Measurements from ENCODE around the gene HAGHL.

The HAGHL gene

DNA sequence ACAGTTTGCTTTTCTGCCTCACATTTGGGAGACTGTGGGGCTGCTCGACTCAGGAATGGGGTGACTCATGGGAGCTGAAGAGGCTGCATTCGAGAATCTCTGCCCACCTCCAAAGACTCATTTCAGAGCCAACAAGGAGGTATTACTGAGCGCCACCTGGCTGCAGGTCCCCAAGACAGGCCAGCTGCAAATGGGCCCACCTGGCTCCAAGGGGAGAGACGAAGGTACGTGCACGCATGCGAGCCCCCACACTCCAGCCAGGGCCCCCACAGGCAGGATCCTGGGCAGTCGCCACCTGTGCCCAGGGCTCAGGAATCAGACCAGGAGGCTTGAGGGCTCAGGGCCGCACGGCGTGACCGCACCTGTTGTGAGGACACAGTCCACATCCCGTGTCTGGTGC is 6.0 kb downstream of the HAGHL start:
- H3K4me2 ChIP-seq (ENCODE audit: low read length), result no peak overlapping the region
- peaks cover 69% of the 10 kb centered on the region for H3K36me3 ChIP-seq (ENCODE audit: insufficient read depth, low read length)
- peaks cover 36% of the 10 kb centered on the region for H3K4me1 ChIP-seq (ENCODE audit: insufficient read depth, low read length, severe bottlenecking)
- H3K9me2 ChIP-seq (ENCODE audit: low read depth, low read length), result no peaks in the 10 kb centered on the region
- H3K27ac ChIP-seq (ENCODE audit: low read depth, low read length, poor library complexity, severe bottlenecking), result no peak overlapping the region
- H3K27me3 ChIP-seq (ENCODE audit: insufficient read depth, low read length), result no peaks in the 10 kb centered on the region
- no peak overlapping the region for H3K4me3 ChIP-seq (ENCODE audit: low read depth, low read length, poor library complexity, severe bottlenecking)
- H4K20me1 ChIP-seq (ENCODE audit: insufficient read depth, low read length), result no peaks in the 10 kb centered on the region
- TF ChIP-seq EZH2 (IDR thresholded peaks at IDR 0.05; ENCODE audit: borderline replicate concordance, low read length), result no peak
- TF ChIP-seq, protein P1, sequence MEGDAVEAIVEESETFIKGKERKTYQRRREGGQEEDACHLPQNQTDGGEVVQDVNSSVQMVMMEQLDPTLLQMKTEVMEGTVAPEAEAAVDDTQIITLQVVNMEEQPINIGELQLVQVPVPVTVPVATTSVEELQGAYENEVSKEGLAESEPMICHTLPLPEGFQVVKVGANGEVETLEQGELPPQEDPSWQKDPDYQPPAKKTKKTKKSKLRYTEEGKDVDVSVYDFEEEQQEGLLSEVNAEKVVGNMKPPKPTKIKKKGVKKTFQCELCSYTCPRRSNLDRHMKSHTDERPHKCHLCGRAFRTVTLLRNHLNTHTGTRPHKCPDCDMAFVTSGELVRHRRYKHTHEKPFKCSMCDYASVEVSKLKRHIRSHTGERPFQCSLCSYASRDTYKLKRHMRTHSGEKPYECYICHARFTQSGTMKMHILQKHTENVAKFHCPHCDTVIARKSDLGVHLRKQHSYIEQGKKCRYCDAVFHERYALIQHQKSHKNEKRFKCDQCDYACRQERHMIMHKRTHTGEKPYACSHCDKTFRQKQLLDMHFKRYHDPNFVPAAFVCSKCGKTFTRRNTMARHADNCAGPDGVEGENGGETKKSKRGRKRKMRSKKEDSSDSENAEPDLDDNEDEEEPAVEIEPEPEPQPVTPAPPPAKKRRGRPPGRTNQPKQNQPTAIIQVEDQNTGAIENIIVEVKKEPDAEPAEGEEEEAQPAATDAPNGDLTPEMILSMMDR (IDR thresholded peaks at IDR 0.05; ENCODE audit: low read length), result peak; percentile 37
- H3F3A ChIP-seq (ENCODE audit: insufficient read depth, low read length), result no peaks in the 10 kb centered on the region
- H3K9me3 ChIP-seq (ENCODE audit: low read length), result no peaks in the 10 kb centered on the region
- H2AFZ ChIP-seq (ENCODE audit: low read length), result no peak overlapping the region
- H3K79me2 ChIP-seq (ENCODE audit: insufficient read depth, low read length), result no peaks in the 10 kb centered on the region
- no peak overlapping the region for H3K9ac ChIP-seq (ENCODE audit: low read length)

GRCh38 chr16:733382-734207 is 6.7 kb downstream of the HAGHL start:
- no peak overlapping the region for H3K4me3 ChIP-seq (ENCODE audit: low read depth, low read length, poor library complexity, severe bottlenecking)
- peaks cover 40% of the 10 kb centered on the region for H3K4me1 ChIP-seq (ENCODE audit: insufficient read depth, low read length, severe bottlenecking)
- no peaks in the 10 kb centered on the region for H3K79me2 ChIP-seq (ENCODE audit: insufficient read depth, low read length)
- H2AFZ ChIP-seq (ENCODE audit: low read length), result no peak overlapping the region
- peaks cover 69% of the 10 kb centered on the region for H3K36me3 ChIP-seq (ENCODE audit: insufficient read depth, low read length)
- H3K4me2 ChIP-seq (ENCODE audit: low read length), result no peak overlapping the region
- no peaks in the 10 kb centered on the region for H3K9me3 ChIP-seq (ENCODE audit: low read length)
- H3K9ac ChIP-seq (ENCODE audit: low read length), result no peak overlapping the region
- no peaks in the 10 kb centered on the region for H3K9me2 ChIP-seq (ENCODE audit: low read depth, low read length)
- H3K27me3 ChIP-seq (ENCODE audit: insufficient read depth, low read length), result no peaks in the 10 kb centered on the region
- H3K27ac ChIP-seq (ENCODE audit: low read depth, low read length, poor library complexity, severe bottlenecking), result peak overlapping the region; percentile 14
- H3F3A ChIP-seq (ENCODE audit: insufficient read depth, low read length), result no peaks in the 10 kb centered on the region
- TF ChIP-seq, protein P1 (IDR thresholded peaks at IDR 0.05; ENCODE audit: low read length), result peak; percentile 84
- no peak for TF ChIP-seq EZH2 (IDR thresholded peaks at IDR 0.05; ENCODE audit: borderline replicate concordance, low read length)
- H4K20me1 ChIP-seq (ENCODE audit: insufficient read depth, low read length), result no peaks in the 10 kb centered on the region

- Histone ChIP-seq H3K4me1 (ENCODE audit: insufficient read depth, low read length, severe bottlenecking) (peaks cover 39% of the 10 kb centered on the region), H3K9me3 (ENCODE audit: low read length) (no peaks in the 10 kb centered on the region), H4K20me1 (ENCODE audit: insufficient read depth, low read length) (no peaks in the 10 kb centered on the region), H3K79me2 (ENCODE audit: insufficient read depth, low read length) (no peaks in the 10 kb centered on the region), H3K4me3 (ENCODE audit: low read depth, low read length, poor library complexity, severe bottlenecking) (no peak overlapping the region), H3F3A (ENCODE audit: insufficient read depth, low read length) (no peaks in the 10 kb centered on the region), H3K9ac (ENCODE audit: low read length) (no peak overlapping the region), H3K4me2 (ENCODE audit: low read length) (no peak overlapping the region), H3K36me3 (ENCODE audit: insufficient read depth, low read length) (peaks cover 69% of the 10 kb centered on the region), H3K27ac (ENCODE audit: low read depth, low read length, poor library complexity, severe bottlenecking) (peak overlapping the region; percentile 14), H3K27me3 (ENCODE audit: insufficient read depth, low read length) (no peaks in the 10 kb centered on the region), H3K9me2 (ENCODE audit: low read depth, low read length) (no peaks in the 10 kb centered on the region), H2AFZ (ENCODE audit: low read length) (no peak overlapping the region)
- TF ChIP-seq, protein P1 (IDR thresholded peaks at IDR 0.05; ENCODE audit: low read length), result no peak
- no peak for TF ChIP-seq EZH2 (IDR thresholded peaks at IDR 0.05; ENCODE audit: borderline replicate concordance, low read length)
Observed at GRCh38 chr16:734208-734980, 7.5 kb downstream of the HAGHL start.

Measured in OCI-LY1 (cell line).